ENCODE data around the gene SEC23IP.
"Not testable (repeated sequence)": the region's sequence is repeated elsewhere in the genome, so short reads cannot be mapped to it uniquely, and the experiment has no call there.

SEC23IP gene

DNA sequence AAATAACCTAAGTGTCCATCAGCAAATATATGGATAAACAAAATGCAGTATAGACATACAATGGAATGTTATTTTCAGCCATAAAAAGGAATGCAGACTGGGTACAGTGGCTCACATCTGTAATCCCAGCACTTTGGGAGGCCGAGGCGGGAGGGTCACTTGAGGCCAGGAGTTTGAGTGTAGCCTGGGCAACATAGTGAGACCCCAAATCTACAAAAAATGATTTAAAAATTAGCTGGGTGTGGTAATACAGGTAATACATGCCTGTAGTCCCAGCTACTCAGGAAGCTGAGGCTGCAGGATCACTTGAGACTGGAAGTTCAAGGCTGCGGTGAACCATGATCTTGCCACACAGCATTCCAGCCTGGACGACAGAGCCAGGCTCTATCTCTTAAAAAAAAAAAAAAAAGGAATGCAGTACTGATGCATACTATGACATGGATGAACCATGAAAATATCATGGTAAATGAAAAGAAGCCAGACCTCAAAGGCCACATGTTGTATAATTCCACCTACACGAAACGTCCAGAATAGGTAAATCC is 26.8 kb upstream of the SEC23IP start:
- TF ChIP-seq, protein P1, sequence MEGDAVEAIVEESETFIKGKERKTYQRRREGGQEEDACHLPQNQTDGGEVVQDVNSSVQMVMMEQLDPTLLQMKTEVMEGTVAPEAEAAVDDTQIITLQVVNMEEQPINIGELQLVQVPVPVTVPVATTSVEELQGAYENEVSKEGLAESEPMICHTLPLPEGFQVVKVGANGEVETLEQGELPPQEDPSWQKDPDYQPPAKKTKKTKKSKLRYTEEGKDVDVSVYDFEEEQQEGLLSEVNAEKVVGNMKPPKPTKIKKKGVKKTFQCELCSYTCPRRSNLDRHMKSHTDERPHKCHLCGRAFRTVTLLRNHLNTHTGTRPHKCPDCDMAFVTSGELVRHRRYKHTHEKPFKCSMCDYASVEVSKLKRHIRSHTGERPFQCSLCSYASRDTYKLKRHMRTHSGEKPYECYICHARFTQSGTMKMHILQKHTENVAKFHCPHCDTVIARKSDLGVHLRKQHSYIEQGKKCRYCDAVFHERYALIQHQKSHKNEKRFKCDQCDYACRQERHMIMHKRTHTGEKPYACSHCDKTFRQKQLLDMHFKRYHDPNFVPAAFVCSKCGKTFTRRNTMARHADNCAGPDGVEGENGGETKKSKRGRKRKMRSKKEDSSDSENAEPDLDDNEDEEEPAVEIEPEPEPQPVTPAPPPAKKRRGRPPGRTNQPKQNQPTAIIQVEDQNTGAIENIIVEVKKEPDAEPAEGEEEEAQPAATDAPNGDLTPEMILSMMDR (IDR thresholded peaks at IDR 0.05; ENCODE audit: low read depth, low read length) = no peak
- H3K4me3 ChIP-seq (ENCODE audit: low read depth, low read length) = no peak overlapping the region
- no peak for DNase-seq (ENCODE audit: low read depth, low spot score)
- in situ Hi-C loops (cut with HindIII; ENCODE audit: low sequenced_read_pairs) = no loop called here

DNA sequence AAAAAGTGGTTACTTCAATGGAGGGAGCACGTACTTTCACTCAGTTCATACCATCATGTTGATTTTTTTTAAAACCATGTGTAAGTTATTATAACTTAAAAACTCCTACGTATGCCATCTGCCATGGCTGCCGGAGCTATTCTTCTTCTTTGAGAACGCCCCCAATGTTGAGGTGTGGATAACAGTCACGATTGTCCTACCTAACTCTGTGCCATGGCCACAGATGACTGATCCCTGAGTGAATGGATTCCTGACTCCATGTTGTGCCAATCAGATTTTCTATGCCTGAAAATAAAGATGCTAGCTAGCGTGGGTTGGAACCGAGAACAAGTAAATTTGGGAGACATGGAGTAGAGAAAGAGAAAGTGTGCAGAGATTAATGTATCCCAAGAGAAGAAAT is 25.2 kb upstream of the SEC23IP start:
- TF ChIP-seq, protein P1 (IDR thresholded peaks at IDR 0.05; ENCODE audit: low read depth, low read length) = no peak
- DNase-seq (ENCODE audit: low read depth, low spot score) = no peak
- in situ Hi-C loops (cut with HindIII; ENCODE audit: low sequenced_read_pairs) = no loop called here
- H3K4me3 ChIP-seq (ENCODE audit: low read depth, low read length) = no peak overlapping the region

DNA sequence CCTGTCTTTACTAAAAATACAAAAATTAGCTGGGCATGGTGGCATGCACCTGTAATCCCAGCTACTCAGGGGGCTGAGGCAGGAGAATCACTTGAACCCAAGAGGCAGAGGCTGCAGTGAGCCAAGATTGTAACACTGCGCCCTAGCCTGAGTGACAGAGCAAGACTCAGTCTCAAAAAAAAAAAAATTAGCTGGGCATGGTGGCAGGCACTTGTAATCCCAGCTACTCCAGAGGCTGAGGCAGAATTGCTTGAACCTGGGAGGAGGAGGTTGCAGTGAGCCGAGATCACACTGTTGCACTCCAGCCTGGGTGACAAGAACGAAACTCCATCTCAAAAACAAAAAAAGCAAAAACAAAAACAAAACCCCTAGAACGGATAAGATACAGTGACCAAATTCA is 23.1 kb upstream of the SEC23IP start:
- in situ Hi-C loops (cut with HindIII; ENCODE audit: low sequenced_read_pairs); H3K4me3 ChIP-seq (ENCODE audit: low read depth, low read length); DNase-seq (ENCODE audit: low read depth, low spot score): not testable (repeated sequence)

DNA sequence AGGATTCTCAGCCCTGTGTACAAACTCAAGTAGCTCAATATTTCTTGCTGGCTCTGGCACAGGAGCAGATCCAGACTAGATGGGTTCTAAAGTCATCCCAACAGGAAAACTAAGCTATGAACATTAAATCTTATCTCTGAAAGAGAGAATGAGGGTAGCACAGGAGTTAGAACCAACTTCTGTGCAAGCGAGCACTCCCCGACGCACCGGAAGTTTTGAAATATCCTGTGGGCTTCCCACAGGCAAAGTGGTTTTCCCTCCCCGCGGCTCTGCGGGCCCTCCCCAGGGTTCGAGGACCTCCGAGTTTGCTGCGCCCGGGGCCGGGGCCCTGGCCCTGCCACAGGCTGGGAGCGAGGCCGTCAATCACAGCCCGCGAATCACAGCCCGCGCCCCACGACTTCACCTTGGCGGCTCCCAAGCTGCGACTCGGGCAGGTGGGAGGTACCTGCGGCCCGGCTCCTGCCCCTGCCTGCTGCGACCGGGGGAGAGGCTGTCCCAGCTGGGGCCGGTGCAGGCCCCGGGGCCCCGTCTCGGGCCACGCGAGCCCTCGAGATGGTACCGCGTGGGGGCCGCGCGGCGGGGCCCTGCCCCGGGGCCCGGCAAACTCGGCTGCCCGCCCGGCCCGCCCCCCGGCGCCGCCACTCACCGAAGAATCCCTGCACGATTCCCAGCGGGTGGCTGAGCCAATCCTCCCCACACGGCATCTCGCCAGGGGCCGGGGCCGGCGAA is 20.5 kb upstream of the SEC23IP start:
- in situ Hi-C loops (cut with HindIII; ENCODE audit: low sequenced_read_pairs) = no loop called here
- TF ChIP-seq, protein P1 (IDR thresholded peaks at IDR 0.05; ENCODE audit: low read depth, low read length) = no peak
- H3K4me3 ChIP-seq (ENCODE audit: low read depth, low read length) = peak overlapping the region; percentile 78
- no peak for DNase-seq (ENCODE audit: low read depth, low spot score)

DNA sequence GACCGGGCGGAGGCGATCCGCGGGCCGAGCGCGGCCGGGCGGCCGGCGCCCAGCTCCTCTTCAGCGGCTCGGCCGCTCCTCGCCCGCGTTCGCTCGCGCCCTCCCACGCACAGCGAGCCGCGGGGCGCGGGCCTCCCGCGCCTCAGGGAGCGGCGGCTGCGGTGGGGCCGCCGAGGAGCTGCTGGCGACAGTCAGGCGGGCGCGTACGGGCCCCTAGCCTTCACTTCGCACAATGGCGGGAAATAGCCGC is 20.0 kb upstream of the SEC23IP start, which contains the start of gene MCMBP:
Gene MCMBP (minus strand): TSS at position 234 of the 250 bp plus-strand sequence. CDS start 259 bp downstream, outside the sequence.
- peak within 1 kb of the TSS; percentile 78 for H3K4me3 ChIP-seq (ENCODE audit: low read depth, low read length)
- in situ Hi-C loops (cut with HindIII; ENCODE audit: low sequenced_read_pairs) = no loop called here
- DNase-seq (ENCODE audit: low read depth, low spot score) = no peak
- TF ChIP-seq, protein P1 (IDR thresholded peaks at IDR 0.05; ENCODE audit: low read depth, low read length) = no peak

DNA sequence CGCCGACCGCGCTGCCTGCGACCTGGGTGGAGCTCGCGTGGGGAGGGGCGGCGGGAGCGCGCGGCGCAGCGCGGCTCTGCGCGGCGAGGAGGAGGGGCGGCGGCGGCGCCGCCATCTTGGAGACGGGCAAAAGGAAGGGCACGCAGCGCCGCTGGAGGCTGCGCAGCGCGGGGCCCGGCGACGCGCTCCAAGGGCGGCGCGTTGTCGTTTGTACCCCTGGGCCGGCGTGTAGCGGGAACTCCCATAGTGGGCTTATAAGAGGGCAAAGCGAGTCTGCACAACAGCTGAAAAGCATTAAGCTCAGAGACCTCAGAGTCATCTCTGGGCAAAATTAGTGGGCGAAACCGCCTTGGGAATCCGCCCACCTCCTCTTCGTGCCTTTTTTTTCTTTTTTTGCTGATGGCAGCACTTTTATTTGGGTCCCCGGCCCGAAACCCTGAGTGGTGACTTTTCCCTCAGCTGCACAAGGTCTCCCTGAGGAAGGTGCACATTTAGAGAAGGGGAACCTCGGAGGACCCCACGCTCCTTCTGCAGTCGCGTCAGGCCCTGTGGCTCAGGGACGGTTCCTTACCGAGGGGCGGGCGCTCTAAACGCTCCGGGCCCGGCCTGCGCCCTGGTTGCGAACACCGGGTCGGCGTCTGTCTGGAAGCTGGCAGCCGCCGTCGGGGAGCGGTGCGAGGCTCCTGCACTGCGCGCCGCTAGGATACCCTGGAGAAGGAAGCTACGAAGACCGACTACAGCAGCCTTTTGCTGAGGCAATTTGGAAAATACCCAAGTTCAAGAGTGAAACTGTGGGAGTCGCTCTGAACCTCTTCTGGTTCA is 19.5 kb upstream of the SEC23IP start:
- TF ChIP-seq, protein P1 (IDR thresholded peaks at IDR 0.05; ENCODE audit: low read depth, low read length) = no peak
- in situ Hi-C loops (cut with HindIII; ENCODE audit: low sequenced_read_pairs) = no loop called here
- H3K4me3 ChIP-seq (ENCODE audit: low read depth, low read length) = peak overlapping the region; percentile 78
- DNase-seq (ENCODE audit: low read depth, low spot score) = peak; percentile 82

DNA sequence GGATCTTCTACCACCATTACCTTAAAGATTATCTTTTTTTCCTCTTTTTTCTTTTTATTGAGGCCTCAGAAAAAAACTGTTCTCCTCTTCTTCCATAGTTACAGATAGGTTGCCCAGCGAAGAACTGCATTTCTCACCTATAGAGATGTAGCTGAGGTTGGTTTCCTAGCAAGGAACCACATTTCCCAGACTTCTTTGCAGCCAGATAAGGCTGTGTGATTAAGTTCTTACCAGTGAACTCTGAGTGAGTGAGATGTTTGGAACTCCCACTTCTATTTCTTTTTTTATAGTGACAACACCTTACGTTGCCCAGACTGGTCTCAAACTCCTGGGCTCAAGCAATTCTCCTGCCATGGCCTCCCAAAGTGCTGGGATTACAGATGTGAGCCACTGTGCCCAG is 14.0 kb upstream of the SEC23IP start:
- no peak for DNase-seq (ENCODE audit: low read depth, low spot score)
- H3K4me3 ChIP-seq (ENCODE audit: low read depth, low read length) = no peak overlapping the region
- in situ Hi-C loops (cut with HindIII; ENCODE audit: low sequenced_read_pairs) = no loop called here
- TF ChIP-seq, protein P1 (IDR thresholded peaks at IDR 0.05; ENCODE audit: low read depth, low read length) = no peak

DNA sequence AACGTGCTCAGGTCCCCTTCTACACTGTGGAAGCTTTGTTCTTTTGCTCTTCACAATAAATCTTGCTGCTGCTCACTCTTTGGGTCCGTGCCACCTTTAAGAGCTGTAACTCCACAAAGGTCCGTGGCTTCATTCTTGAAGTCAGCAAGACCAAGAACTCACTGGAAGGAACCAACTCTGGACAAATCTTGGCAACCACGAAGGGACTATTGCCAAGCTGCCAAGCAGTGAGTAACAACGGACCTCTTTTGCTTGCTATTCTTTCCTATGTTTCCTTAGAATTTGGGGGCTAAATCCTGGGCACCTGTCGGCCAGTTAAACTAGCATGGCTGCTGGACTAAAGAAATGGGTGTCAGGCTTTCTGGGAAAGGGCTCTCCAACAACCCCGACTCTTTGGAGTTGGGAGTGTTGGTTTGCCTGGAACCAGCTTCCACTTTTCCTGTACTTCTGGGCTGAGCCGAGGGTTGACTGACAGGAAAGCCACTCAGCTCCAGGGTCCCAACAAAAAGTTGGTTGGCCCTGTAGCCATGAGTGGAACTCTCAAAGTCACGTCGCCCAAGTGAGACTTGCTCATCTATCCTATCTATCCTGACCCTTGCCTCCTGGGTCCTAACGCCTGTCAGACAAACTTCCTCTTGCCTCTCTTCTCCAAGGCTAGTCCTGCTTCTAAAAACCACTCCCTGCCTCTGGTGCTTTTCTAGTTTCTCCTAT is 8.5 kb upstream of the SEC23IP start:
- in situ Hi-C loops (cut with HindIII; ENCODE audit: low sequenced_read_pairs); DNase-seq (ENCODE audit: low read depth, low spot score); H3K4me3 ChIP-seq (ENCODE audit: low read depth, low read length): not testable (repeated sequence)

DNA sequence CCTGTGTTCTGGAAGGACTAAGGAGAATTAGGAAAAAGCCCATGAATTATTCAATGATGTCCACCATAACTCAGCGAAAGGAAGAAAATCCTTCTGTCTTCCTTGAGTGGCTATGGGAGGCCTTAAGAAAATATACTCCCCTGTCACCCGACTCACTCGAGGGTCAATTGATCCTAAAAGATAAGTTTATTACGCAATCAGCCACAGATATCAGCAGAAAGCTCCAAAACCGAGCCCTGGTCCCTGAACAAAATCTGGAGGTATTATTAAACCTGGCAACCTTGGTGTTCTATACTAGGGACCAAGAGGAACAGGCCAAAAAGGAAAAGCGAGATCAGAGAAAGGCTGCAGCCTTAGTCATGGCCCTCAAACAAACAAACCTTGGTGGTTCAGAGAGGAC is 6.5 kb upstream of the SEC23IP start:
- DNase-seq (ENCODE audit: low read depth, low spot score); H3K4me3 ChIP-seq (ENCODE audit: low read depth, low read length); in situ Hi-C loops (cut with HindIII; ENCODE audit: low sequenced_read_pairs): not testable (repeated sequence)

Data from astrocyte of the spinal cord (primary cell).